DOHH2 (cell line): Measurements from ENCODE around the gene G6PC2.
"Not testable (repeated sequence)": the region's sequence is repeated elsewhere in the genome, so short reads cannot be mapped to it uniquely, and the experiment has no call there.

ENCODE experiments used
- H3F3A ChIP-seq: fragments of 200-600 bp; sonication (generic), shearing (Covaris generic); 2 replicates; pipeline ENCODE4 v1.6.0; 2016; ENCODE audit warnings: antibody characterized with exemption, mild to moderate bottlenecking; ENCODE audit not compliant: control insufficient read depth, insufficient read depth
- H3K27ac ChIP-seq: fragments of 200-600 bp; sonication (generic); 2 replicates; pipeline ENCODE4 v1.5.1; 2014; ENCODE audit warnings: low read depth, mild to moderate bottlenecking, low read length, moderate library complexity
- H3K27me3 ChIP-seq: fragments of 200-600 bp; sonication (generic); 2 replicates; pipeline ENCODE4 v1.6.1; 2014; ENCODE audit warnings: mild to moderate bottlenecking, low read length, mixed read lengths; ENCODE audit not compliant: control insufficient read depth
- H3K36me3 ChIP-seq: fragments of 200-600 bp; sonication (generic); 2 replicates; pipeline ENCODE4 v1.6.1; 2014; ENCODE audit warnings: mild to moderate bottlenecking, low read length, moderate library complexity, mixed read lengths; ENCODE audit not compliant: control insufficient read depth
- H3K4me1 ChIP-seq: fragments of 200-600 bp; sonication (generic); 2 replicates; pipeline ENCODE4 v1.6.1; 2014; ENCODE audit warnings: mild to moderate bottlenecking, low read length, mixed read lengths; ENCODE audit not compliant: control insufficient read depth
- H3K4me2 ChIP-seq: fragments of 200-600 bp; sonication (generic); 2 replicates; pipeline ENCODE4 v1.6.0; 2014; ENCODE audit warnings: mild to moderate bottlenecking, low read length, moderate library complexity
- H3K4me3 ChIP-seq: fragments of 200-600 bp; sonication (generic); 2 replicates; pipeline ENCODE4 v1.5.1; 2014; ENCODE audit warnings: mild to moderate bottlenecking, low read length, mixed read lengths
- H3K79me2 ChIP-seq: fragments of 200-600 bp; sonication (generic); 2 replicates; pipeline ENCODE4 v1.6.1; 2014; ENCODE audit warnings: mild to moderate bottlenecking, low read length, mixed read lengths; ENCODE audit not compliant: control insufficient read depth
- H3K9me2 ChIP-seq: fragments of 200-600 bp; sonication (generic); replicated peaks from 2 replicates; pipeline ENCODE4 v1.6.1; 2014; ENCODE audit warnings: mild to moderate bottlenecking, low read length, mixed read lengths; ENCODE audit not compliant: control insufficient read depth
- H3K9me3 ChIP-seq: fragments of 200-600 bp; sonication (generic); 2 replicates; pipeline ENCODE4 v1.6.1; 2014; ENCODE audit warnings: antibody characterized with exemption, low read length, mixed read lengths; ENCODE audit not compliant: control insufficient read depth, insufficient read depth
- H4K20me1 ChIP-seq: fragments of 200-600 bp; sonication (generic); 2 replicates; pipeline ENCODE4 v1.6.0; 2014; ENCODE audit warnings: low read depth, mild to moderate bottlenecking, antibody characterized with exemption, low read length, moderate library complexity; ENCODE audit not compliant: control insufficient read depth, insufficient read depth
- EZH2phosphoT487 ChIP-seq: fragments of 200-600 bp; sonication (generic); IDR thresholded peaks from 2 replicates; pipeline ENCODE4 v1.6.1; 2017; ENCODE audit warnings: borderline replicate concordance, mild to moderate bottlenecking, antibody characterized with exemption, low read length, moderate library complexity, mixed read lengths
- TF ChIP-seq, protein P1 (sequence below): fragments of 200-600 bp; sonication (generic); IDR thresholded peaks from one replicate; pipeline ENCODE4 v1.5.1; 2014; ENCODE audit warnings: antibody characterized with exemption, mild to moderate bottlenecking, low read depth, low read length; ENCODE audit not compliant: poor library complexity, severe bottlenecking

The G6PC2 gene

GRCh38 chr2:168853471-168853870 is 47.6 kb upstream of the G6PC2 start:
- no peaks in the 10 kb centered on the region for H4K20me1 ChIP-seq
- peaks cover 15% of the 10 kb centered on the region for H3K36me3 ChIP-seq
- no peak overlapping the region for H3K4me3 ChIP-seq
- H3K4me2 ChIP-seq = no peak overlapping the region
- H3F3A ChIP-seq = no peaks in the 10 kb centered on the region
- TF ChIP-seq, protein P1, sequence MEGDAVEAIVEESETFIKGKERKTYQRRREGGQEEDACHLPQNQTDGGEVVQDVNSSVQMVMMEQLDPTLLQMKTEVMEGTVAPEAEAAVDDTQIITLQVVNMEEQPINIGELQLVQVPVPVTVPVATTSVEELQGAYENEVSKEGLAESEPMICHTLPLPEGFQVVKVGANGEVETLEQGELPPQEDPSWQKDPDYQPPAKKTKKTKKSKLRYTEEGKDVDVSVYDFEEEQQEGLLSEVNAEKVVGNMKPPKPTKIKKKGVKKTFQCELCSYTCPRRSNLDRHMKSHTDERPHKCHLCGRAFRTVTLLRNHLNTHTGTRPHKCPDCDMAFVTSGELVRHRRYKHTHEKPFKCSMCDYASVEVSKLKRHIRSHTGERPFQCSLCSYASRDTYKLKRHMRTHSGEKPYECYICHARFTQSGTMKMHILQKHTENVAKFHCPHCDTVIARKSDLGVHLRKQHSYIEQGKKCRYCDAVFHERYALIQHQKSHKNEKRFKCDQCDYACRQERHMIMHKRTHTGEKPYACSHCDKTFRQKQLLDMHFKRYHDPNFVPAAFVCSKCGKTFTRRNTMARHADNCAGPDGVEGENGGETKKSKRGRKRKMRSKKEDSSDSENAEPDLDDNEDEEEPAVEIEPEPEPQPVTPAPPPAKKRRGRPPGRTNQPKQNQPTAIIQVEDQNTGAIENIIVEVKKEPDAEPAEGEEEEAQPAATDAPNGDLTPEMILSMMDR = no peak
- TF ChIP-seq EZH2phosphoT487 = no peak
- no peak overlapping the region for H3K27ac ChIP-seq
- no peaks in the 10 kb centered on the region for H3K9me3 ChIP-seq
- no peaks in the 10 kb centered on the region for H3K27me3 ChIP-seq
- H3K9me2 ChIP-seq = no peaks in the 10 kb centered on the region
- H3K4me1 ChIP-seq = no peaks in the 10 kb centered on the region
- H3K79me2 ChIP-seq = no peaks in the 10 kb centered on the region

- no peaks in the 10 kb centered on the region for H3F3A ChIP-seq
- no peaks in the 10 kb centered on the region for H3K4me1 ChIP-seq
- TF ChIP-seq EZH2phosphoT487 = no peak
- TF ChIP-seq, protein P1 = no peak
- peaks cover 20% of the 10 kb centered on the region for H3K36me3 ChIP-seq
- H3K79me2 ChIP-seq = no peaks in the 10 kb centered on the region
- H3K27ac ChIP-seq = no peak overlapping the region
- H3K4me3 ChIP-seq = no peak overlapping the region
- H3K9me2 ChIP-seq = no peaks in the 10 kb centered on the region
- no peaks in the 10 kb centered on the region for H4K20me1 ChIP-seq
- no peaks in the 10 kb centered on the region for H3K27me3 ChIP-seq
- no peaks in the 10 kb centered on the region for H3K9me3 ChIP-seq
- no peak overlapping the region for H3K4me2 ChIP-seq
These were observed 46.4 kb upstream of the G6PC2 start for GRCh38 chr2:168854651-168855050.

- TF ChIP-seq EZH2phosphoT487 = no peak
- TF ChIP-seq, protein P1 = no peak
- no peak overlapping the region for H3K27ac ChIP-seq
- H3K27me3 ChIP-seq = no peaks in the 10 kb centered on the region
- H4K20me1 ChIP-seq = no peaks in the 10 kb centered on the region
- H3K79me2 ChIP-seq = no peaks in the 10 kb centered on the region
- no peaks in the 10 kb centered on the region for H3K9me3 ChIP-seq
- H3F3A ChIP-seq = no peaks in the 10 kb centered on the region
- no peak overlapping the region for H3K4me2 ChIP-seq
- no peaks in the 10 kb centered on the region for H3K4me1 ChIP-seq
- no peak overlapping the region for H3K4me3 ChIP-seq
- peaks cover 20% of the 10 kb centered on the region for H3K36me3 ChIP-seq
- no peaks in the 10 kb centered on the region for H3K9me2 ChIP-seq
These were observed 45.5 kb upstream of the G6PC2 start for GRCh38 chr2:168855601-168856000.

GRCh38 chr2:168858146-168858545 is 42.9 kb upstream of the G6PC2 start:
- peaks cover 22% of the 10 kb centered on the region for H3K36me3 ChIP-seq
- TF ChIP-seq, protein P1 = no peak
- TF ChIP-seq EZH2phosphoT487 = no peak
- no peak overlapping the region for H3K4me2 ChIP-seq
- no peak overlapping the region for H3K27ac ChIP-seq
- no peaks in the 10 kb centered on the region for H3F3A ChIP-seq
- no peaks in the 10 kb centered on the region for H4K20me1 ChIP-seq
- H3K4me1 ChIP-seq = no peaks in the 10 kb centered on the region
- no peaks in the 10 kb centered on the region for H3K27me3 ChIP-seq
- no peaks in the 10 kb centered on the region for H3K9me3 ChIP-seq
- no peaks in the 10 kb centered on the region for H3K9me2 ChIP-seq
- no peaks in the 10 kb centered on the region for H3K79me2 ChIP-seq
- no peak overlapping the region for H3K4me3 ChIP-seq

DNA sequence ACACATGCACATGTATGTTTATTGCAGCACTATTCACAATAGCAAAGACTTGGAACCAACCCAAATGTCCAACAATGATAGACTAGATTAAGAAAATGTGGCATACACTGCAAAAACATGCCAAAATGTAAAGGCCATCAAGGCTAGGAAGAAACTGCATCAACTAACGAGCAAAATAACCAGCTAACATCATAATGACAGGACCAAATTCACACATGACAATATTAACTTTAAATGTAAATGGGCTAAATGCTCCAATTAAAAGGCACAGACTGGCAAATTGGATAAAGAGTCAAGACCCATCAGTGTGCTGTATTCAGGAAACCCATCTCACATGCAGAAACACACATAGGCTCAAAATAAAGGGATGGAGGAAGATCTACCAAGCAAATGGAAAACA is 33.9 kb upstream of the G6PC2 start:
- H3K36me3 ChIP-seq = peaks cover 32% of the 10 kb centered on the region
- not testable (repeated sequence) for H3K79me2 ChIP-seq, H3K9me2 ChIP-seq, H3K27ac ChIP-seq, H3K27me3 ChIP-seq, H3K4me1 ChIP-seq, H3K4me3 ChIP-seq, H3F3A ChIP-seq, H4K20me1 ChIP-seq, H3K9me3 ChIP-seq, H3K4me2 ChIP-seq
